ENCODE results near the gene MMP1.

The MMP1 gene

DNA sequence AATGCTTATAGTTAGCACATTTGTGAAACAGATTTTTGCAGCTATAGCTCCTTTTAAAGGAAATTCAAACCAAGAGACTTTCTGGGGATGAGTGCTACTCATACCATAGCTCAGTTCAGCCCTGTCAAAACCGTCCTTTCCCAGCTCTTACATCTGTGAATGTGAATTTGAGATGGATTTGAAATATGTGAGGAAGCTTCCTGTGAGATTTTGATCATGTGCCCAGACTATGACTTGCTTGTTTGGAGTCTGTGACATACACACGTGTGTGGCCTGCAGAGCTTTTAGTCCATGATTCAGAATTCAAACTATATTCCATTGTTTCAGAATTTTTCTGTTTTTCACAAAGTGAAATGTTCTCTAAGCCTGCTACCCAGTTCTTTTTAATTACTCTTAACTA, 4.4 kb upstream of the MMP1 start:
- DNase-seq, result no peak

DNA sequence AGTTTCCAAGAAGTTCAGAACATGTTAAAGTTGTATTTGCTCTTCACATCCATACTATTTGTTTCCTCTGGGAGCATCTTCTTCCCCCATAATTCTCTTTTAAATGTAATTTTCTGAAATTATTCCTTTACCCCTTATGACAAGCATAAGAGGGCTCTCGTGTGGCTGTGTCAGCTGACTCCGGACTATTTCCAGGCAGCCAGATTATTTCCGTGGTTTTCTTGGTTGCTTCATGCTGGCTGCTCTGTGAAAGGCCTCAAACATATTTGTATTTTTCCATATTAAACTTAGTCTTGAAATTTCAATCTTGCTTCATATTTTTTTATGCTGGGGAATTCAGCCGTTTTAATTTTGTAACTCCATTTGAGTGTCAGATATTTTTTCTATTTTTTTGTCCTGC, 2.8 kb upstream of the MMP1 start:
- DNase-seq, result no peak

DNA sequence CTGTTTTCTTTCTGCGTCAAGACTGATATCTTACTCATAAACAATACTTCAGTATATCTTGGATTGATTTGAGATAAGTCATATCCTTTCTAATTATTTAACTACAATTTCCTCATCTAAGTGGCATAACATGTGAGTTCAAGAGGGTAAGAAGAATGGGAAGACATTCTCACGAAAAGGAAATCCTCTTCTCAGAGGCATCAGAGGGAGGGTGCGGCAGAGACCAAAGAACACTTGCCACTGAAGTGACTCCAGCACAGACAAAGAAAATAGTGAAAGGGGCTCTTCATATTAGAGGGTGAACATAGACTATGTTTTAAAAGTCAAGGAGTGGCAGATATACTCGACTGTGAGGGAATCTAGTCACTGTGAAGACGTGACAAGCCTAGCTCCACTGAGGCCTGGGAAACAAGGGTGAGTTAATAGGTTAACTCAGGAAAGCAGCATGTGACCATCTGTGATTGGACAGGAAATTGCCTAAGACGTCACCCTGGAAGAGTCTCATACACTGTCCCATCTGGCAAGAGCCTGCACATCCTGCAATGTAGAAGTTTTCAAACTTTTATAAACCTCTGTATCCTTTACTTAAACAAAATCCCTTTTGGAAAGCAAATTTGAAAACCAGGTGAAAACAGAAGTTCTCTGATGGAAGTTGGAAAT, 1.9 kb upstream of the MMP1 start:
- DNase-seq, result no peak

DNA sequence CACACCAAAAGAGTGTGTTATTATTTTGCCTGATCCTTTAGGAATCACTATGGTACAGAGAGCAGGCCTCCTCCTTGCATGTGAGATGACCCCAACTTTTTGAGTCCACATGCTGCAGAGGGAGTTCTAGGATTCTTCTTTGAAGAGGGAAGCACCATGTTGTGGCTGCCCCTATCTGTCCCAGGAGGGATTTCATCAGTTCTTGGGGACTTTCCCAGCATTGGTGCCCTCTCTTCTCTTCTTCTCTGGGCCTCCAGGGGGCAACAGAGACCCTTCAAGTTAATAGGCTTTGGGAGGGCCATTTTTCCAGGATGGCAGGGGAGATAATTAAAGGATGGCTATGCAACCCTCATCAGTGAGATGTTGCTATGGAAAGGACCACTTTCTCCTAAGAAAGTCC, 3.6 kb downstream of the MMP1 start:
- DNase-seq, result no peak

DNA sequence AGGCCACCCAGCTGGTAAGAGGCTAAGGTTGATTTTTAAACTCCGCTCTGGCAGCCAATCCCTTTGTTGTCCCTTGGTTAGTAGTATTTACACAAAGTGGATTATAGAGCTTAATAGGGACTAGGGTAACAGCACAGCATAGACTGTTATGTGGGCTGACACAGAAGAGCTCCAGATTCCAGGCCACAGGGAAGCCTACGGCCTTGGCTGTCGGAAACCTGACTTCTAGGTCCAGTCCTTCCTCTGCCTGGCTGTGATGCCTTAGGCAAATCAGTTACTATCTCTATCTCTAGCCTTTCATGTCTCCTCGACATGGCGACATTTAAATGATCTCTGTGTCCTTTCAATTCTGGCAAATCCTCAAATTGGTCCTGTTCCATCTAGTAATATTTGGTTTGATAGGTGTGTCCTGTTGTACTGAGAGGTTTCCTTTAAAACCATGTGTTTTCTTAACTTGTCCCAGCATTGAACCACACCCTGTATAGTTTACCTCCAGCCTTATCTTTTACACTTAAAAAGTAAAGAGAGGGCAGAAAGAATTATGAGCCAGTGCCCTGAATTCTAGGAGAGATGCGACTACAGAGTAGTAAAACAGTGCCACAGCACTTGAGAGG, 4.2 kb downstream of the MMP1 start:
- no peak for DNase-seq

DNA sequence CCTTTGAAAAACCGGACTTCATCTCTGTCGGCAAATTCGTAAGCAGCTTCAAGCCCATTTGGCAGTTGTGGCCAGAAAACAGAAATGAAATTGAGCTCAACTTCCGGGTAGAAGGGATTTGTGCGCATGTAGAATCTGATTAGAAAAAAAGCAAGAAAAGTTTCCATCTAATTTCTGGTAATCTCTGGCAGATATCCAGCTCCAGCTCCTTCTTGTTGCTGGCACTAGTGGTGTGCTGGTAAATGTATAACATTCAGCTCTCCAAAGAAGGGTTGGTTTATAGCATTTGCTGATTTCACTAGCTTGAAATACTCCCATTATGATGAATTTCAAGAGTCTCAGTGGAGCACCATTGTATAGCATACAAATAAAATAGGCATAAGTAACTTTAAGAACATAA, 5.4 kb downstream of the MMP1 start:
- DNase-seq, result no peak

DNA sequence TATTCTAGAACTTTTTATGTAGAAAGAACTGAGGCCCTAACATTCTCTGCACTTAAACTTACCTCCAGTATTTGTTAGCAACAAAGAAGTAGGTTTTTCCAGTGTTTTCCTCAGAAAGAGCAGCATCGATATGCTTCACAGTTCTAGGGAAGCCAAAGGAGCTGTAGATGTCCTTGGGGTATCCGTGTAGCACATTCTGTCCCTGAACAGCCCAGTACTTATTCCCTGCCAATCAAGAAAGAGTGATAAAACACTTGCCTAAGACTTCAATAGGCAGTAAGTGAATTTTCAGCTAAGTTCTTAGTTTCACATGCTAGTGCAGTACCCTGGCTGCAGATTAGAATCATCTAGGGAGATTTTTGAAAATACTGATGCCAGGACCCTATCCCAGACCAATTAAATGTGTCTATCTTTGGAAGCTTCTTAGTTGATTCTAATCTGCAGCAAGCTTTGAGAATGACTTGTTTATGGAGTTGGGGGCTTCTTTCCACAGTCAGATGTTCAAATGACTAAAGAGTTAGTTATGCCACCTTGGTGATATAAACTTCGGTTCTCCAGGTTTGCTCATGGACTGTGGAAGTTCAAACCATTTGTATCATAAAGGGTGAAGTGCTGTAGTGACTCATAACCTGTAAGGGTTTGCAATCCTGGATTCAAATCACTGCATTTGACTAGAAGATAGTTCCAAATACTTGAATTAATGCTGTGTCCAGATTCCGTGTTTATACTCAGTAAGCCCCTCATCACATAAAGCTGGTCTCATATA, 6.5 kb downstream of the MMP1 start:
- no peak for DNase-seq

DNA sequence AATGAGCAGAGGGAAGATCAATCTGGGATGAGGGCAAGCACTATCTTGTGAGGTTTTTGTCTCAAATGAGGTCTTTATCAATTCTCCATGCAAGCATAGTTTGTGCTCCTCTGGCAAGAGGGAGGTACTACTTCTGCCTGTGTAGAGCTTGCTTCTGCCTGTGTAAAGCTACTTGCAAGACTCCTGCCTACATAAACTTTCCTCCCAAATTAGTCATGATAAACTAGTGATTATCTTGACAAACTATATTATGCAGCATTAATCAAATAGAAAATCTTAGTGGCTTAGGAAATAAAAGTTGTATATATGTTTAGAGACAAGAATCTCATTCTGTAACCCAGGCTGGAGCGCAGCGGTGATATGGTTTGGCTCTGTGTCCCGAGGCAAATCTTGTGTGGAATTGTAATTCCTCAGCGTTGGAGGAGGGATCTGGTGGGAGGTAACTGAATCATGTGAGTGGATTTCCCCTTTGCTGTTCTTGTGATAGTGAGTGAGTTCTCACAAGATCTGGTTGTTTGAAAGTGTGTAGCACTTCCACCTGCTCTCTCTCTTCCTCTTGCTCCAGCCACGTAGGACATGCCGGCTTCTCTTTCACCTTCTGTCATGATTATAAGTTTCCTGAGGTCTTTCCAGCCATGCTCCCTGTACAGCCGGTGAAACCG, 9.5 kb downstream of the MMP1 start:
- no peak for DNase-seq

DNA sequence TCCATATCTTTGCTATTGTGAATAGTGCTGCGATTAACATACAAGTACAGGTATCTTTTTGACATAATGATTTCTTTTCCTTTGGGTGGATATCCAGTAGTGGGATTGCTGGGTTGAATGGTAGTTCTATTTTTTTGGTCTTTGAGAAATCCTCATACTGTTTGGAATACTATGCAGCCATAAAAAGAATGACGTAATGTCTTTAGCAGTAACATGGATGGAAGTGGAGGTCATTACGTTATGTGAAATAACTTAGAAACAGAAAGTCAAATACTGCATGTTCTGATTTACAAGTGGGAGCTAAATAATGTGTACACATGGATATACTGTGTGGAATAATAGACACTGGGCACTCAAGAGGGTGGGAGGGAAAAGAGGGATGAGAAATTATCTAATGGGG, 13.6 kb downstream of the MMP1 start:
- DNase-seq, result no peak

DNA sequence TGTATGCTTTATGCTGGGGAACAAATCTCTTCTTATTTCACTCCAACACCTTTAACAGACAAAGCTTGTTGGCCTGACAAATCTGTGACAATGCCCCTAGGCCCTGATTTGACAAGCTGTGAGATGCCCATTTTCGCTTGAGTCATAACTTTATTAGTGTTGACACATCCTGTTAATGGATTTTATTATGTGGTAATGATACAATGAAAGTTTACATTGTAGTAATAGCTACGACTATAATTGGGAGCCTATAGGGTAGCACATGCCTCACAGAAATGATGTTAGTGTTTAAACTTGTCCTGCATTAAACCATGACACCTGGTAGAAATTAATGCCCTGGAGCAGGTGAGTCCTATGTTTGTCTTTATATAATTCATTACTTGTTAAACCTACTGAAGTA, 14.2 kb downstream of the MMP1 start:
- DNase-seq, result no peak

DNA sequence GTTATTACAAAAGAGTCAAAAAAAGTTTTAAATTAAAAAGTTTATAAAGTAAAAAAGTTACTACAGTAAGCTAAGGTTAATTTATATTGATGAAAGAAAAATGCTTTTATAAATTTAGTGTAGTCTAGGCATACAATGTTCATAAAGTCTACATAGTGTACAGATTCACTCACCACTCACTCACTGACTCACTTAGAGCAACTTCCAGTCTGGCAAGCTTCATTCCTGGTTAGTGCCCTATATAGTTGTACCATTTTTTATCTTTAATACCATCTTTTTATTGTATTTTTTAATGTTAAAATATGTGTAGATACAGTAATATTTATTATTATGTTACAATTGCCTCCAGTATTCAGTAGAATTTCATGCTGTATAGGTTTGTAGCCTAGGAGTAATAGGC, 14.9 kb downstream of the MMP1 start:
- no peak for DNase-seq

DNA sequence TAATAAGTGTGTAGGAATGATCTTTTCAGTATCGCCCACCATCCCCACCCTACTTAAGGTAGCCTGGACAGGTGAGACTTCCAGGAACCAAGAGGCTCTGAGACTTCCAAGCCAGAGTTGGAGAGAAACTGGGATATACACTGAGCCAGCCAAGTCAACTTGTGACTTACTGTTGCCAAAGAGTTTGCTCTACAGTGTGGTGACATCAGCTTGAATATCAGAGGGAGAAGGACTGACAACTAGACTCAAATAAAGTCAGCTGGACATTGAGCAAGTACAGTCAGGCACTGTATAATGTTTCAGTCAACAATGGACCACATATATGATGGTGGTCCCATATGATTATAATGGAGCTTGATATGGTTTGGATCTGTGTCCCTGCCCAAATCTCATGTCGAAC, 16.3 kb downstream of the MMP1 start:
- no peak for DNase-seq

DNA sequence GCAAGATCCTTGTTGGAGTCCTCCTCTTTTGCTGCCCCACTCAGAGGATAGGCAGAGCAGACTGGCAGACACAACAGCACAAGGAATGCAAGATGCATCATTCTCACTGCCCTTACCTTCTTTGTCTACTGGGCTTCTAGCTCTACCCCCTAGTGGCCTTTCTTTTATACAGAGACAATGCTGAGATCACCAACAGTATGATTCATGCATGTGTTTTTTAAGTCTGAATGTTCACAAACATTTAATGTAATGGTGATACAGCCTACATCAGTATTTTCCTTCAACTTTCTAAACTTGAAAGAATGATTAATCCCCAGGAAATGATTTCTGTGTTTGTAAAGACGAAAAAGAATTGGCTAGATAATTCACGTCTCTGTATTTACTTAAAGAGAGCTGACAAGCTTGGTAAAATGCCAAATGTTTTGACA, 17.5 kb downstream of the MMP1 start, which contains the start of gene MMP10:
Gene MMP10 (minus strand): TSS at position 138 of the 428 bp plus-strand sequence. CDS start 37 bp downstream, at position 101.
- no peak for DNase-seq

DNA sequence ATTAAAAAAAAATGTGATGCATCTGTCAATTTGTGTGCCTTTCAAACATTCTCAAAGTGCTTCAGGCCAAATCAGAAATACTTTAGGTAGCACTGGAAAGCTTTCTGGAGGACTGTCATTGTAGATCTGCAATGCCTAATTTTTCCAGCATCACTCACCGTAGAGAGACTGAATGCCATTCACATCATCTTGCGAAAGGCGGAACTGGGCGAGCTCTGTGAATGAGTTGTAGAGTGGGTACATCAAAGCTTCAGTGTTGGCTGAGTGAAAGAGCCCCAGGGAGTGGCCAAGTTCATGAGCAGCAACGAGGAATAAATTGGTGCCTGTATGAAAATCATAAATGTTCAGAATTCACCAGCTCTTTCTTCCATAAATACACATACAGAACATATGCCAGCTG, 21.5 kb downstream of the MMP1 start:
- DNase-seq, result no peak

DNA sequence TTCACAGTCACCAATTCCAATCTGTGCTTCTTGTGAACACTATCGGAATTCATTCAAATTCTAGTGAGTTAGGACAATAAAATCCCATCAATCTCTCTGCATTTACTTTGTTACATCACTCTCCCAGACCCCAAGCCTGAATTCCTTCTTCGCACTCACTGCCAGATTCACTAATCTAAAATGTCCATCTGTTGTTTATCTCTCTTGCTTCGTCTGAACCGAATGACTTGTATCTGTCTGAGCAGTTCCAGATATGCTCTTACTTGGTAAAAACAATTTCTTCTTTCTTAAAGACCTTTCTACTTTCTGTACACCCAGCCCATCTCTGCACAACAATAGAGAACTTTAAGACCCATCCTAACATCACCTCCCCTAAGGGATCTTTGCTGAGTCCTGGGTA, 24.6 kb downstream of the MMP1 start:
- DNase-seq, result no peak

DNA sequence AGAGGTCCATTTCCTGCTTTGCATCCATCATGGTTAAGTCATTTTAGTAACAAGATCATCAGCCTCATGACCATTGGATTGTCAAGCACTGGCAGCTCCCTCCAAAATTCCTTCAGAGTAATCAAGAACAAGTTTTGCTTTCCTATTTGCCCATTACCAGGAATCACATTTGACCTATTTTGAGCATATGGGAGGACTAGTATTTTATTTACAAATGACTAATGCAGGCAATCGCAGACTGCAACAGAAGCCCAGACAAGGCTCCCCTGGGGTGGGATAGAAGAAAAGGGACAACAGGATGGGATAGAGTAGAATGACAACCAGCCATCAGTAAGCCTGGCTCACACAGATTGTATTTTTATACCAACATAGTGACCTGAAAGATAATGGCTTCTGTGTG, 26.6 kb downstream of the MMP1 start:
- DNase-seq, result no peak

DNA sequence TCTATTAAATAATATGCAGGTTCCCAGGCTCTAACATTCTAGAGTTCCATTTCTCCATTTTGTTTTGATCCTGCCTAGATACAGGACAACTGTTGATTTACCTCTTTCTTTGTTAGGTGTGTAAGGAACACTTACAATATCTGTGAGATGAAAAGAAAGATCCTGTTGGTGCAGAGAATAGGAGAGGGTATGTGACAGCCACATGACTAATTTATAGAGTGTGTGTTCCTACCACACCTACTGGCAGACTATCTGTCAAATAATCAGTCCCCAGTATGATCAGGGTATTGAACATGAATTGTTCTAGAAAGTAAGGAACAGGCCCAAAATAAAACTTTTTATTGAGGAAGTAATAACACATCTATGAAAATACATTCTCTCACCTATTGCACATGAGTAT, 27.8 kb downstream of the MMP1 start:
- DNase-seq, result no peak

DNA sequence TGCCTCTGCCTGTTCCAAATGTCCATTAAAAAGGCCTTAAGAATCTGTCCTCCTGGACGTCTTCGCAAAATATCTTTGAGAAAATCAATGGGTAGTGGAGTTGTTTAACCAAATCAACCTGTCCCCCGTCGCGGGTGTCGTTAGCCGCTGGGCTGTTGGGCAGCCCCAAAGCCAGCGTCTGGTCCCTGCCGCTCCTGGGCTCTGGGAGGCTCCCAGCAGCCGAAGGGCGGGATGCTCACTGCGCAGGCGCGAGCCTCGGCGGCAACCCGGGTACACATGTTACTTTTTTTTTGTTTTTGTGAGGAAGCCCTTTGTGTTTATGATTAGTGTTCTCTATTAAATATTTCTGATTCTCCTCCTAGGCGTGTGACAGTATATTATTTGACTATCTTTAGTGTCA, 30.2 kb downstream of the MMP1 start:
- no peak for DNase-seq

DNA sequence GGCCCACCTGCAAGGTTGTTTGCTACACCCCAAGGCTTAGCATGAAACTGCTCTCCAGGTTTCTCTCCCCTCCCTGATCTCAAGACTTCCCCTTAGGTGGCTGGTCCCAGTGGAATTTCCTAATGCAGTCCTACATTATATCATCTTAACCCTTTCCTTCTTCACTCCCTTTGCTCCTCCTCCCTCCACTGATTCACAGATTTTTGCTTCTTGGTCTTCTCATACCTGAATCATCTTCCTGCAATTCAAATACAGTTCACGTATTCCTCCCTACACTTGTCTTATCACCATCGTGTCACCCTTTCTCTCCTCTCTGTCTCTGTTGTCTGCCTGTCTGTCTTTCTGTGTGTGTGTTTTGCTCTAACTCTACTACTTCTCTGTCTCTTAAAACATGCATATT, 34.5 kb downstream of the MMP1 start:
- DNase-seq, result no peak

DNA sequence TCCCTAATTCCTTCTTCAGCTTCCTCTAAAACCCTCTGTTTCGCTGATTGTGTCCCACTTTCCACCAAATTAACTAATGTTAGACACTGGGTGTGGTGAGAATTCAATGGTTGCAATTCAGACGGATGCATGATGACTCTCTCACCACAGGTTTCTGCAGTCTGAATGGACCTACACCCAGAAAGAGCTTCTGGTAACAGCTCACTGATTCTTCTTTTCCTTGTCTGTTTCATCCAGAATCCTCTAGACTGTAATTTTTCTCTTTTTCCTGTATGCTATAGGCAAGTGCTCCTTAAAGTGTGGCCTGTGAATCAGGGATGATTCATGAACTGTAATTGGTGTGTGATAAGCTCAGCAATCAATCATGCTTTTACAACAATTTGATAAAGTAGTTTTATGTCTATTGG, 35.6 kb downstream of the MMP1 start:
- no peak for DNase-seq

DNA sequence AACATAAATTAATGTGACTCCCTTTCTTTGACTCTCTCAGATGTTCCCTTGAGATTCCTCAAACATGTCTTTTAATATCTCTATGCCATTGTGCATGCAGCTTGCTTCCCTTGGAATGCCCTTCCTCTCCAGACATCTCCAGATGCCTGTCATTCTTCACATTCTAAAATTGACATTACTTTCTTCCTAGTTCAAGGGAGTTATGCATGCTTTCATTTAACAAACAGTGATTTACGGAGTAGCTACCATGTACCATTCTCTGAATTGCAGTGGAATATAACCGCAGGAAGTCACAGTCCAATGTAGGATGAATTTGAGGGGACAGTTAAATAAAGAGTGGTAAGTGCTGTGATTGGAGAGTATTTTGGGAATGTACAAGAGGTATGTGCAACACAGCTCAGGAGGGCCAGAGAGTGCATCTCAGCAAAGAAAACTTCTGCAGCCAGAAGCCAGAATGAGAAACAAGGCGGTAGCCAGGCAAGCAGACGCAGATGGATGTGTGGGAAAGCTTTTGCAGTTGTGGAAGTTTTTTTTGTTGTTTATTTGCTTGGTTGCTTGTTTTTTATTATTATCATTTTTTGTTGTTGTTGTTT, 36.2 kb downstream of the MMP1 start:
- no peak for DNase-seq

DNA sequence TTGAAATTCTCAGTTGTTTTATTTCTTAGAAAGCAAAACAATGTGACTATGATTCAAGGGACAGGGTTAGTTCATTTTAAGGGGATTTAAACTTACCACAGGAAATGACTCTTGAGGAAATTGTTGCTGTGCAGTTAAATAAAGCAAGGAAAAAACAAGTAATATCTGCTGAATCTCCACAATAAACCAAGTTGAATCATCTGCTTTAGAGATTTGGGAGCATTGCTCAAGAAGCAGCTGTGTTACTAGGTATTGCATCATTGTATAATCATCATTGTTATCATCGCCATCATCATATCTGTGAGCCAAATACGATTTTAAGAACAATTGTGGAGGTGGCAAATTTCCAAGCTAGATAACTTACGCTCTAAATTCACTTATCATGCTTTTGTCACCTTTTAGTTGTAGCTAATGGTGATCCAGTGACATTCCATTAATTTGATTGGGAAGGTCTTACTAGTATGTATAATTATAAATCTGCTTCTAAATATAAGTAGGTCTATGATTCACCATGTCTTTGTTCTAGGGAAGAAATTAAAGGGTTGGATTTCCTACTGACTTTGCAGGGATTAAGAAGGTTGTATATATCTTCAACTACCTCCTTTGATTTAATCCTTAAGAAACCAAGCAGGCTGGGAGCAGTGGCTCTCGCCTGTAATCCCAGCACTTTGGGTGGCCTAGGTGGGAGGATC, 37.5 kb downstream of the MMP1 start:
- DNase-seq, result no peak

All from activated T-cell treated with anti-CD3 and anti-CD28 coated beads for 4 hours (primary cell).